NCI-H2029 (cell line): ENCODE results near the gene PDE7B.
"Not testable (repeated sequence)": the region's sequence is repeated elsewhere in the genome, so short reads cannot be mapped to it uniquely, and the experiment has no call there.

Experiments used
- DNase-seq: peaks from one replicate; lab custom pipeline; 2025; lab: John Stamatoyannopoulos, UW

The PDE7B gene

GRCh38 chr6:136070815-136071214 is 219.3 kb downstream of the PDE7B start:
- DNase-seq: no peak

- no peak for DNase-seq
Measured at GRCh38 chr6:136072691-136073090, 221.2 kb downstream of the PDE7B start.

DNA sequence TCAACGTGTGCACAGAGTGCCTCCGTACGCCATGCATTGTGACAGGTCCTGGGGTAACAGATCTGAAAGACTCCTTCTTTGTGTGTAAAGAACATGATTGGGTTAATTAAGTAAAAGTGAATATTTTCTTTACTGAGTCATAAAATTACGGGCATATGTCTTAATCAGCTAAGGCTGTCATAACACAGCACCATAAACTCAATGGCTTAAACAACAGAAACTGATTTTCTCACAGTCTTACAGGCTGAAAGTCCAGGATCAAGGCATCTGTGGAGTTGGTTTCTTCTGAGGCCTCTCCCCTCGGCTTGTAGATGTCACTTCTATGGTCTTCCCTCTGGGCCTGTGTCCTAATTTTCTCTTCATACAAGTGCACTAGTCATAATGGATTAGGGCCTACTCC is 221.7 kb downstream of the PDE7B start:
- no peak for DNase-seq

DNA sequence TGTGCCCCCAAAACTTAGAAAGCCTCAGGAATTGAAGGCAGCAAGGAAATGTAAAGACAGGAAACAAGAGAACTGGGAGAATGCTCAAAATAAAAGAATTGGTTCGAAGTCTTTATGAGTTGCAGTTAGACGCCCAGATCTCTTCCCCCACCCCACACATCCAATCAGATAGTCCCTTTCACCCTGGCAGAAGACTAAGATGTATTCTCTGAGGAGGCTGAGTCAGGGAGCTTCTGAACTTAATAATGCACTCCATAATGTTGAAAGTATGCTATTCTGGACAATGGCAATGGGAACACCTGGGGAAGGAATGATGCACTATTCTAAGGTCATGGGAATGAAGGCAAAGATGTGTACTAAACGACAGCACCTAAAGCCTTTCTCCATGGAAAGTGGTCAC is 225.0 kb downstream of the PDE7B start:
- no peak for DNase-seq

DNA sequence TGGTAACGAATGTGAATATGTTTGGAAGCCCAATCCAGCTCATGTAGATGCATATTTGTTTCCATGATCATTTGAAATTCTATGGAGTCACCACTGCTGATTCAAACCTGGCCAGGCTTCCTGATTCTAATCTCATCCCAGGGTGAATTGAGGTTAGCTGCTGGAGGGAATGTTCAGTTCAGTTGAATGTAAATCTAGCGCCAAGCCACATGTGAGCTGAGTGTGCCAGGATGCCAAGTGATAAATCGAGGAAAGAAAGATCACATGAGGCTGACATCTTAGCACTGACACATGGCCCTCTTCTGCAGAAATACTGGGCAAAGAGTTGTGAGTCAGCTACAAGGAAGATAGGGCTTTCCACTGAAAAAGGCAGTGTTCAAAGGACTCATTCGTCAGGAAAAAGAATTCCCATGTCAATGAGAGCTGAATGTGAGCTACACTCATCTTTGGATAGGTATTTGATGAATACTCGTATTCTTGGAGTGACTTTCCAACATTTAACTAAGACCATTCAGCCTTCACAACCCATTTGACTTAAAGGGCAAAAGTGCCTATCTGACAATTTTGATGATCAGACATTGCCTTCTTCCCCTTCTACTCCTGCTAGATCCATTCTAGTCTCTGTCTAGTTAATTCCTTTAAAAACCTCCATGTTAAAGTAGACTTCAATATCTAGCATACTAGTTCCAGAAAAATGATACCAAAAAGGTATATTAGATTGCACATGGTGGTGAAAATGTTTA is 226.5 kb downstream of the PDE7B start:
- DNase-seq: no peak

DNA sequence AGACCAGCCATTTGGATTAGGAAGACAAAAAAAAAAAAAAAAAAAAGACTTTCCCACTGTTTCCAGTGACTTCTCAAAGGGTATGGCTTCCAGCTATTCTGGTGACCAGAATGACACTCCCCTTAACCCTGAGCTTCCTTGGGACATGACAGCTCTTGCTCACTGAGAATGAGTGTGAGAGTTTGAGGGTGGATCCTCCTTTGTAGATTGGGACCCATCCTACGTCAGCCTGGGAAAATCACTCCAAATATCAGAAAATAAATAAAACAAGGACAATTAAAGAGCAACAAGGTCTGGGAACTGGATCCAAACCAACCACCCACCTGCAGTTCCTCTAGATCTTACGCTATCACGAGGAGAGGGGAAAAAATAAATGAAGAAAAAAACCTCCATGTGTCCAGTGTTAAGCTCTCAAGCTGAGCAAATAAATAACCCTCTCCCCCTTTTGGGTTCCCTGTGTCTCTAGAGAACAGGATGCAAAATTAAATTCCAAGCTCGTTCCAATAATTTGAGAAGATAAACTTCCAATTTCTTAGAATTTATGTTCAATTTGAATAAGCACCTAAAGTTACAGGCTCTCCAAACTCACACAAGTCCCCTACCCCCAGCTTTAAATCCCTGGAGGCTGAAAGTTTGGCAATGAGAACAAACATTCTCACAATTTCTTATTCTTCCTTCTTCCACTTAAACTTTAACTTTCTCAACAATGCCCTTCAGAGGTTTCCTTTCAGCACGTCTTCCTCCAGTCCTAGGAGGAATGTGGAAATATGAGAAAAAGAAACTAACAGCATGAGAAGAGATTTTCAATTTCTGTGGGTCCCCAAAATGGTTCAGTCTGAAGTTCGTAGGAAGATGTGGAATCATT is 228.4 kb downstream of the PDE7B start:
- no peak for DNase-seq

DNA sequence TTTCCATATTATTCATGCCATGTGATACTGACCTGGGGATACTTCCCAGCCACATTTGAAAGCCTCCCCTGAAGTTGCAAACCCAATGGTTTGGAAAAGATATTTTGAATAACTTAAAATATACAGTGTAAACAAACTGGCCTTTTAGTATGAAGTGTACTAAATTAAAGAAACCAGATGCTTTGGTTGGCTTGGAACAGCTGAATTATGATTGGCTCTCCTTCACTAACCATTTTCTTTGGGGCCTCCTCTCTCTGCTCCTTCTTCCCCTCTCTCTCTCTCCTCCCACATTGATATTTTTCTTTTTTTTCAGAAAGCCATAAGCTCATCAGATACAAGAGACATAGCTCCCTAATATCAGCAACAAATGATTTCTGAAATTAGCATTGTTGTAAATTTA is 232.0 kb downstream of the PDE7B start:
- DNase-seq: no peak

DNA sequence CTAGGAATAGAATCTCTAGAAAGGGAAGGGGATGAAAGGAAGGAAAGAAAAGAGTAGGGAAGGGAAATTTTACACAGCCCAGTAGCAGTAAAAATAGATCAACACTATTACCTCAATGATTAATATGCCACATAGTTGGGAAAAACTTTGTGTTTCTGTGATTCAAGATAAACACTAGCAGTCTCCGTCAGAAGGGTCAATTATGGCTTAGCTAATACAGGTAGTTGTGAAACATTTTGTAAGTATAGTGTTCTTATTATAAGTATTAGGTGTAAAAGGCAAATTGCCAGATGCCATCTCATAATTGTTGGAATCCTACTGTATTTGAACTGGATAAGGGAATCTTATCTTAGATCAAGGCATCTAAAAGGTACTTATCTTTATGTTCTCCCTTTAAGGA is 232.9 kb downstream of the PDE7B start:
- DNase-seq: no peak

DNA sequence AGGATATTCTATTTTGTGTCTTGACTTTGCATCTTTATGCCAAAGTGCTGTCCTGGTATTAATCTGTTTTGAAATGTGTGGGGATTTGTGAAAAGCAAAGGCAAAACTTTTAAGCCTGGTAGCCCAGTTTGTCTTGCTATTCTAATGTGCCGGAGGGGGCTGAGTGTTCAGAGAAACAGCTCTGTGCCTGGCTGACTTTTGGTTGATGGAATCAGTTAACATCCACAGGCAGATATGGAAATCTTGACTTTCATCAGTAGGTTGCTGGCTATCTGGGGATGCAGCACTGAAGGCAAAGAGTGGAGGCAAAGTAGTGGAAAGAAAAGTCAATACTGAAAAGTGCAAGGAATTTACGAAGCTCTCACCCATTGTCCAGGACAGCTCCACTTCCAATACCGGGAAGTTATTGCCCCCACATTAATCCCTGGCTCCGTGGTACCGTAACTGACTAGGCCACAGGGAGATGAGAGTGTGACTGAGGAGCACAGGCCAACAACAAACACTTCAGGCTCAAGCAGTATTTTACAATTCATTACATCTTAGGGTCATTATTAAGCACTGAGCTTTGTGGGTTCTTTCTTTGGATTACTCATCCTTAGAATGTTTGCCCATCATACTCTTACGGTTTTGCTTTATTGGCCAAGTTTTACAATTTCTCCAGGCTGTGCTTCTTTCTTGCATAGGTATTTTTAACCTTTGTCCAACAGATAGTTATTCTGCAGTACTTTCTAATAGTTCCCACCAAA is 234.0 kb downstream of the PDE7B start:
- DNase-seq: no peak

DNA sequence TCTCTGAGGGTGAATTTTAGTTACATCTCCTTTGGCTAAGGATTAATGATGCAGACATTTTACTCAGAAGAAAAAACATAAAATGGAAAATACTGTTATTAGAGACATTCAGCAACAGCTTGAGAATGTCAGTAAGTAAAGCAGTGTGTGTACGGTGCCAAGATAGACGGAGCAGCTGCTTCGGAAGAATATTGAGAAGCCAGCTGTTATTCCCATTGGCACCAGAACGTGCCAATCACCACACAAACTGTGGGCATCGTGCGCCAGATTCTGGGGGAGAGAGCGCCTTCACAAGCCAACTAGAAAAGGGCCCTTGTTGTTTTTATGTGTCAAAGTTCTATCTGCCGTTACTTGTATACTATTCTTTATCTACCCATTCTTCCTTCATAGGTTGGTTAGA is 235.2 kb downstream of the PDE7B start:
- DNase-seq: no peak

- no peak for DNase-seq
Measured at GRCh38 chr6:136087986-136088385, 236.5 kb downstream of the PDE7B start.

GRCh38 chr6:136088693-136089092 is 237.2 kb downstream of the PDE7B start:
- DNase-seq: no peak

- no peak for DNase-seq
Measured at GRCh38 chr6:136089876-136090275, 238.4 kb downstream of the PDE7B start.

DNA sequence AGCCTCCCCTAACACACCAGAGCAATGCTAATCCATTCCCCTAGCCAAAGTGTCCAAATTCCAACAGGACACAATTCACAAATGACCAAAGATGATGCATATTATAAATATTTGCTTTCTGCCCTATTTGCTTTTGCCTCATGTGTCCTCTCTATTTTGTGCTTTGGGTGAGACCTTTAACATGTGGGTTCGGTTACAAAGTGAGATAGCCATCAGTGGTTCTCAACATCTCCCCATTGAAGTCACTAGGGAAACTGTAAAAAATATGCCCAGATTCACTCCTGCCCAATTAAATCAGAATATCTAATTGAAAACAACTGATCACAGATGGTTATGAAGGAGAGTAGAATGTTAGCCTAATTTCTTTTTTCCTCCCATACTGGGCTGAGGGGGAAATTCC is 239.4 kb downstream of the PDE7B start:
- no peak for DNase-seq

DNA sequence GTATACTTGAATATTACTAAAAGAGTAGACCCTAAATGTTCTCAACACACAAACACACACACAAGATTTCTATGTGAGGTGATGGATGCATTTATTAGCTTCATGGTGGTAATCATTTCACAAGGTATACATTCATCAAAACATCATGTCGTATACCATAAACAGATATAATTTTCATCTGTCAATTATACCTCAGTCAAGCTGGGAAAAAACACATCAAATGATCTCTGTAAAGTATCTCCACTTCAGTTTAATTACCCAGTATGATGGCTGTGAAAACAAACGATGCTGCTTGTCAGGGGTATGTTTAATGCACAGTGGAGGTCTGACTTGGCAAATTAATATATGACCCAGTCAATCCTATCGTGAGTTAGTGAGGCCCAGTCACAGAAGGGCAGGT is 241.4 kb downstream of the PDE7B start:
- DNase-seq: no peak

GRCh38 chr6:136093835-136094234 is 242.3 kb downstream of the PDE7B start:
- no peak for DNase-seq

DNA sequence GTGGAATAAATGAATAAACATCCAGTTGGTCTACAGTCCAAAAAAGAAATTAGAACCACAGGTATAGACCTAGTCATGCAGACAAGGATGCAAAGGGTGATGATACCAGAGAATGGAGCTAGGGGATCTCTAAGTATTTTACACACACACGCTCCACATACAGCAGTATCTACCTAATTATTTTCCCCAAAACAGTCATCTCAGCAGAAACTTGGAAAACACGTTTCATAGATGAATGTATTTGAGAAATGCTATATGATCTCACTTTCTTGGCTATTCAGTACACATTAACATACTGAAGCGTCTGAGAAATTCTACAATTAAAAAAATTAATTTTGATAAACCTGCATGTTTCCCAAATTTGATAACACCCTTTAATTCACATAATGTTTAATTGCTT is 243.3 kb downstream of the PDE7B start:
- DNase-seq: no peak

GRCh38 chr6:136095986-136096385 is 244.5 kb downstream of the PDE7B start:
- no peak for DNase-seq

DNA sequence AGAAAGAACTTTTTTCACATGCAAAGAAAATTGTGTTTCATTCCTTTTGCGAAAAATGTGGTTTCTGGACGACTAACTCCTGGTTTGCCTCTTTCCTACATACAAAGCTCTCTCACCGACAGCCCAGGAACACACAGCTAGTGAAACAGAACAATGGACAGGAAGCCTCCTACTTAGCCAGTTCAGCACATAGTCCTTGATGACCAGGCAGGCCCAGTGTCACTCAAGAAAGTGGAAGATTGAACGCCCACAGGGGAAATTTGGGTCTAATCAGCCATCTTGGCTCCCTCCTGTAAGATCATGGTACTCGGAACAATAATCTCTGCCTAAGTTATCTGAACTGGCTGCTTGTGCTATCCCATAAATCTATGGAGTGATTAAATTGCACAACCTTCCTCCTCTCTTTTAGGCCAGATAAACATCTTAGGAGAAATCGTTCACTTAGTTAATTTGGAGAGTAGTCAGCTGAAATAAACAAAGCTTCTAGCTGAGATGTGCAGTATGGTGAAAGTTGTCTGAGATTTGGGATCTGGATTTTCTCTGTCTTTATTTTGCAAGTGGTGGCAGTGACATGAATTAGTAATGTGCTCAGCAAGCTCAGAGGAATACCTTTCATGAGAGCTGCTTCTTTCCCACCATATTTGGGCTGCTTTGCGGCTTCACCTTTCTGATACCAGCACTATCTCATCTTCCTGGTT is 251.6 kb downstream of the PDE7B start:
- no peak for DNase-seq

GRCh38 chr6:136103763-136104311 is 252.3 kb downstream of the PDE7B start:
- no peak for DNase-seq

DNA sequence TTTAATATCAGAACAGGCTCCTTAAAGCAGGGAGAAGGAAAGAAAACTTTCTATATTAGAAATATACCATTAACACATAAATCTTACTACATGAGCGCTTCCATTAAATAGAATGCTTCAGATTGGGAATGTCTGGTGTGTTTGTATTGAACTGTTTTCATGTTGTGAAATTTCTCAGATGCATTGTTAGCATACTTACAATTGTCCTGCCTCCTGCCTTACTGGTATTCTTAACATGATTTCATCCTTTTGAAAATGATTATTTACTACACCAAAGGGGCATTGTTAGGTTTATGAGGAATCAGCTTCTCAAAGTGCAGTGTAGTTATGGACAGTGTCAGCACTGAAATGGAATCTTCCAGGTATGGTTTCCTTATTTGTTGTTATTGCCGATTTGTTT is 253.1 kb downstream of the PDE7B start:
- DNase-seq: no peak

DNA sequence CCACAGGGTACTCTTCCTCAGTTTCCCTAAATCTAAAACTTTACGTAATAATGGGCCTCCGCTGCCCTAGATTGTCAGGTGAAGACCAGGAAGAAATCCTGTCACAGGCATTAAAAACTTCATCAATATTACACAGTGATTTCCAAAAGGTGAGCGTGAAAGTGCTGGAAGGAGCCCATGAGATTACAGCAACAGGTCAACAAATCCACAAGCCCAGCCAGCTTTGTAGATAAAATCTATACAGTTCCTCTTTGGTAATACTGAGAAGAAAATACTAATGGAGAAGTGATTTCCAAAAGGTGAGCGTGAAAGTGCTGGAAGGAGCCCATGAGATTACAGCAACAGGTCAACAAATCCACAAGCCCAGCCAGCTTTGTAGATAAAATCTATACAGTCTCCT is 254.3 kb downstream of the PDE7B start:
- not testable (repeated sequence) for DNase-seq
